HG02642 (cell line): ENCODE results near the gene C6orf47.

Source experiments
- ATAC-seq: cut with Tn5 transposase; IDR thresholded peaks from one replicate; pipeline ENCODE4 v1.9.1; 2021; ENCODE audit warnings: mild to moderate bottlenecking; ENCODE audit not compliant: unreplicated experiment, poor library complexity

Gene C6orf47

DNA sequence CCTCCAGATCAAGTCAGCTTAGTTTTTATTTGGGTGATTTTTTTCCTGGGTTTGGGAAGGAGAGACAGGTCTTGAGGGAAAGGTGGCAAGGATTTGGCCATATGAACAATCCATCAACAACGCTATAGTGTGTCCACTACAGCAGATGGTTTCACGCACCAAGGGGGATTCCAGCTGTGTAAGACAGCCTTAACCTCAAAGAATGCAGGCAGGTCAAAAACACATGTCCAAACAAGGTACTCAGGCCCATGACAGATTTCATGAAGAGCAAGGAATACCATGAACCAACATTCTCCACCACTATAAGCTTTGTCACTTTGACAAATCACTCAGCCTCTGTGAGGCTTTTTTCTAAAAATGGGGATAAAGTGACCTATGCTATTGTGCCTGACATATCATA is 43.6 kb downstream of the C6orf47 start:
- ATAC-seq: no peak

DNA sequence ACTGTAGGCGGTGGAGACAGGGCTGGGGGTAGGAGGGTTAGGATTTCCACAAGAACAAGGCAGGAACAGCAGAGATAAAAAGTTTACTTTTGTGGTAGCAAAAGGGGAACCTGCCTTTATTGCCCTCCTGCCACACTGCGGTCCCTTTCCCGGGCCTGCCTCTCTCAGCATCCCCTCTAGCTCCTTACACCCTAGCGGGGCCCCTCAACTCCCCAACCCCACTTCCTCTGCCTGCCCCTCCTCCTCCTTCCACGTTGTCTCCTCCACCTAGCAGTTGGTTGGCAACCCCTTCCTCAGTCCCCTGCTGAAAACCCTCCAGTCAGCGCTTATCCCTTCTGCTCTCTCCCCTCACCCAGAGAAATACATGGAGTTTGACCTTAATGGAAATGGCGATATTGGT is 44.8 kb downstream of the C6orf47 start:
- no peak for ATAC-seq

DNA sequence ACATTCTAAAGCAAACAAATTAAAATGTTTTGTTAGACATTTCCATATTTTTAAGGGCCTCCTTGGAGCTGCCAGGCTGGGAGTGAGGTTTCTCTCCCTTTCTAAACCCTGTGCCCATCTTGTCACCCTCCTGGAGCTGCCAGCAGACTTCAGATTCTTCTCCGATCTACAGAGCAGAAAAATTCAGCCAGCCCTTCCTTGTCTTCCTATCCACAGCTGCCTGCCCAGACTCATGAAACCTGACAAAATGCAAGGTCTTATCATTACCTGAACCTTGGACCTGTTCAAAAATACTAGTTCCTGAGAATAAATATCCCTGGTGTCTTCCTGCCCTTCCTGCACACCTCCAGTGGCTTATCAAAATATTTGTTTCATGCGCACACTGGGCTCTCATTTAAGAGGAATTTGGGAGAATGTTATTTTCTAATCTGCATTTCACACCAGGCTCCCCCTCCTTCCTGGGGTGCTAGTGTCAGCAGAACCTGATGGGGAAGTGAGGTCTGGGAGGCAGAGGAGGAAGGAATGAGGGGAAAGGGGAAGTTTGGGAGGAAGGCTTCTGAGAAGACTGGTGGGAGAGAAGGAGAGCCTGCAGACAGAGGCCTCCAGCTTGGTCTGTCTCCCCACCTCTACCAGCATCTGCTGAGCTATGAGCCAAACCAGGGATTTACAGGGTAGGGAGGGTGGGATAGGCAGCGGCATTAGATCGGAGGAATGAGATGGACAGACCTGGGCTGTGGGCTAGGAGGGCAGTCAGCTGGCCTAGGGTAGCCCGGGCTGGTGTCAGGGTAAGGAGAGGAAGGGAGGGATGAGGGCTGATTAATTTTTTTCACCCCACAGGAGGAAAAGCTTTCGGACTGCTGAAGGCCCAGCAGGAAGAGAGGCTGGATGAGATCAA is 45.6 kb downstream of the C6orf47 start, which contains the start of gene AIF1:
Gene AIF1, plus strand, starts transcription at position 551 of the 895 bp plus-strand sequence. Its CDS starts 96 bp downstream, at position 647.
- ATAC-seq: no peak

DNA sequence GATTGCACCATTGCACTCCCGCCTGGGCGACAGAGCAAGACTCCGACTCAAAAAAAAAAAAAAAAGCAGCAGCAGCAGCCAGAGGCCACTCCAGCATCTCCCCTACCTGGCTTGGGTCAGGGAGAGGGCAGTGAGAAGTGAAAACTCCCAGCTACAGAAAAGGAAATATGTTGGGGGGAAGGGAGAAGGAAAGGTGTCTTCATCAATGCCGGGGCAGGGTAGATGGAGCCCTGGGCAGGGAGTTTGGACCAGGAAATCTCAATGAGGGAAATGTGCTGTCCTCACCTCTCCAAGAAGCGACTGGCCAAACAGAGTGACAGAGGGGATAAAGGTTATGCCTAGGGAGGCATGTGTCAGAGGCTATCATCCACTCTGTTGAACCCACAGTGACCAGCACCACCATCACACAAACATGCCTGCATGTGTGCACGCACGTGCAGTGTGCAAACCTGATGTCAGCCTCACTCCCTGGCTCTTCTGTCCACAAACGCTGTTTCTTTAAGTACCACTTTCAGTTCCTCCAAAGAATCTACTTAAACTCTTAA is 46.4 kb downstream of the C6orf47 start:
- ATAC-seq: no peak

DNA sequence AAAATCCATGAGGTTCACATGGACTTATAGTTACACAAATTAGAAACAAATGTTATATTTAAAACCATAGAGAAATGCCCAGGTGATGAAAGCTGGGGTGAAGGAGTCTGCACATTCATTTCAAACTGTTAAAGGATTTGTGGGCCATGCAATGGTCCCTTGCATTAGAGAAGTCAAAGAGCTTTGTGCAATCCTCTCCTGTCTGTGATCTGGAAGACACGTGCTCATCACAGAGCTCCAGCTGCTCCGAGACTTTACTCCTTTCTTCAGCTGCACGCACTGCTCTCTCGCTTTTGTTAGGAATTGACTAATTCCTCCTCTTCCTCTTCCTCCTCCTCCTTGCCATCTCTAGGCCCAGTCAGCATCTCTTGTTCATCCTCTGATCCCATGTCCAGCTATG is 49.6 kb downstream of the C6orf47 start:
- ATAC-seq: no peak

DNA sequence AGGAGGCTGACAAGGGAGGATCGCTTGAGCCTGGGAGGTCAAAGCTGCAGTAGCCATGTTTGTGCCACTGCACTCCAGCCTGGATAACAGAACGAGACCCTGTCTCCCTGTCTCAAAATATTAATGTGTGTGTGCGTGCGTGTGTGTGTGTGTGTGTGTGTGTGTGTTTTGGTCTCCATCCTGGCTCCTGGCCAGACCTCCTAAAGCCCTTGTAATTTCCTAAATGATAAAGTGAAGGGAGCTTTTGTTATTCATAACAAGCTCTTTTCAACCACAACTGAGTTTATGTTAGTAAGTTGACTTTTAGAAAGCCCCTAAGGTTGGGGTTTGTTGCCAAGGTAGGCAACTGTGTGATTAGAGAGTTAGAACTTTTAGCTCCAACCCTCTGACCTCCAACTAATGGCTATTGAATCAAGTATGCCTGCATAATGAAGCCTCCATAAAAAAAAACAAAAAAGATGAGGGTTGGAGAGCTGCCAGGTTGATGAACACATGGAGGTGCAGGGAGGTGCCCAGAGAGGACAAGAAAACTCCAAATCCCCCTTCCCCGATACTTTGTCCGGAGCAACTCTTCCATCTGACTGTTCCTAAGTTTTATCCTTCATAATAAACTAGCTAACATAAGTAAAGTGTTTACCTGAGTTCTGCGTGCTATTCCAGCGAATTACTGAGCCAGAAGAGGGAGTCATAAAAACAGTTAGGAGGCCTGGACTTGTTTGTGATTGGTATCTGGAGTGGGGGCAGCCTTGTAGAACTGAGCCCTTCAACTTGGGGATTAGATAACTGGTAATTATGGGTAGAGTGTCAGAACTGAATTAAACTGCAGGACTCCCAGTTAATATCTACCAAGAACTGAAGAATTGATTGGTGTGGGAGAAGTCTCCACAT is 50.8 kb downstream of the C6orf47 start:
- no peak for ATAC-seq
